ENCODE measurements around the gene FLAD1.

GRCh38 chr1:154992721-154993571 lies 9.8 kb downstream of the FLAD1 start:
- TF ChIP-seq CTCF (IDR thresholded peaks at IDR 0.05) (no peak), POLR2A (IDR thresholded peaks at IDR 0.05) (no peak)

Data from uterus (tissue), 2 donors.